Measurements from ENCODE around the gene FANCI. TPM values are rescaled to one million over a fixed set of nuclear protein-coding genes. Genes with fewer than 3 reads are reported as not detected.

The FANCI gene
- polyA plus RNA-seq, 1 experiment, result 13.2 TPM

GRCh38 chr15:89363133-89363532, 119.4 kb downstream of the FANCI start:
- POLR2A ChIA-PET, result interaction anchor here (0.6 kb wide), 1 partner anchor 39 kb away, joined by 10 read pairs; no protein-coding TSS in a partner anchor

DNA sequence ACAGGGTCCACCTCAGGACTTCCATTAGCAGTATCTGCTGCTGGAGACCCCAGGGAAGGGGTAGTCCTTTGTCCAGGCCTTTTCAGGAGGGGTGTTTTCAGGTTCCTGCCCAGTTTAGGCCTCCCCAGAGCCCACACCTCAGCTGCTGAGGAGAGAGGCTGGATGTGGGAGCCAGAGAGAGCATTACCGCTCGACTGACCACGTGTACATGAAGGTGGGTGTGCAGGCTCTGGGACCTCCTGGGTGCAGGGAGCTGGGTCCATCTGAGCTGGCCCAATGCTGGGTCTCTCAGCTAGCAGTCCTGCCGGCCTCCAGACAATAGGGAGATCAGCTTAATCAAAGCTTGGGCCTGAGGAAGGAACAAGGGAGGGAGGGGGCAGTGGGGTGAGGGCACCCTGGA, 120.0 kb downstream of the FANCI start:
- ChIA-PET POLR2A (no interaction called here), CTCF (interaction anchor here (1.2 kb wide), 1 partner anchor 66 kb away, joined by 3 read pairs; no protein-coding TSS in a partner anchor)
- TF ChIP-seq, protein P1, sequence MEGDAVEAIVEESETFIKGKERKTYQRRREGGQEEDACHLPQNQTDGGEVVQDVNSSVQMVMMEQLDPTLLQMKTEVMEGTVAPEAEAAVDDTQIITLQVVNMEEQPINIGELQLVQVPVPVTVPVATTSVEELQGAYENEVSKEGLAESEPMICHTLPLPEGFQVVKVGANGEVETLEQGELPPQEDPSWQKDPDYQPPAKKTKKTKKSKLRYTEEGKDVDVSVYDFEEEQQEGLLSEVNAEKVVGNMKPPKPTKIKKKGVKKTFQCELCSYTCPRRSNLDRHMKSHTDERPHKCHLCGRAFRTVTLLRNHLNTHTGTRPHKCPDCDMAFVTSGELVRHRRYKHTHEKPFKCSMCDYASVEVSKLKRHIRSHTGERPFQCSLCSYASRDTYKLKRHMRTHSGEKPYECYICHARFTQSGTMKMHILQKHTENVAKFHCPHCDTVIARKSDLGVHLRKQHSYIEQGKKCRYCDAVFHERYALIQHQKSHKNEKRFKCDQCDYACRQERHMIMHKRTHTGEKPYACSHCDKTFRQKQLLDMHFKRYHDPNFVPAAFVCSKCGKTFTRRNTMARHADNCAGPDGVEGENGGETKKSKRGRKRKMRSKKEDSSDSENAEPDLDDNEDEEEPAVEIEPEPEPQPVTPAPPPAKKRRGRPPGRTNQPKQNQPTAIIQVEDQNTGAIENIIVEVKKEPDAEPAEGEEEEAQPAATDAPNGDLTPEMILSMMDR (IDR thresholded peaks at IDR 0.05; ENCODE audit: low read depth, low read length), result no peak
- Histone ChIP-seq H3K27ac (ENCODE audit: low read depth, low read length) (no peak overlapping the region), H3K9me3 (ENCODE audit: control insufficient read depth, insufficient read depth, low read length) (peaks cover 7% of the 10 kb centered on the region; the same call in 1 of the 2 replicates), H3K27me3 (ENCODE audit: control insufficient read depth, insufficient read depth, low read length) (peaks cover 93% of the 10 kb centered on the region), H3K4me3 (ENCODE audit: low read depth, low read length) (no peak overlapping the region)
- no peak for DNase-seq (ENCODE audit: low read depth, low spot score)

More at GRCh38 chr15:89363133-89363532, 119.4 kb downstream of the FANCI start:
- no peak for DNase-seq (ENCODE audit: low read depth, low spot score)
- Histone ChIP-seq H3K4me3 (ENCODE audit: low read depth, low read length) (no peak overlapping the region), H3K27me3 (ENCODE audit: control insufficient read depth, insufficient read depth, low read length) (peaks cover 90% of the 10 kb centered on the region), H3K27ac (ENCODE audit: low read depth, low read length) (no peak overlapping the region), H3K9me3 (ENCODE audit: control insufficient read depth, insufficient read depth, low read length) (peaks cover 7% of the 10 kb centered on the region; the same call in 1 of the 2 replicates)
- CTCF ChIA-PET, result interaction anchor here (1.2 kb wide), 1 partner anchor 67 kb away, joined by 3 read pairs; no protein-coding TSS in a partner anchor
- TF ChIP-seq, protein P1 (IDR thresholded peaks at IDR 0.05; ENCODE audit: low read depth, low read length), result no peak

- POLR2A ChIA-PET, result no interaction called here
- Histone ChIP-seq H3K27me3 (ENCODE audit: control insufficient read depth, insufficient read depth, low read length) (peaks cover 95% of the 10 kb centered on the region), H3K27ac (ENCODE audit: low read depth, low read length) (no peak overlapping the region), H3K4me3 (ENCODE audit: low read depth, low read length) (no peak overlapping the region), H3K9me3 (ENCODE audit: control insufficient read depth, insufficient read depth, low read length) (peaks cover 7% of the 10 kb centered on the region; the same call in 1 of the 2 replicates)
- DNase-seq (ENCODE audit: low read depth, low spot score), result no peak
- TF ChIP-seq, protein P1 (IDR thresholded peaks at IDR 0.05; ENCODE audit: low read depth, low read length), result no peak
- CTCF ChIA-PET, result interaction anchor here (1.2 kb wide), 1 partner anchor 66 kb away, joined by 3 read pairs; no protein-coding TSS in a partner anchor
Observed at GRCh38 chr15:89364341-89364740, 120.6 kb downstream of the FANCI start.

- POLR2A ChIA-PET, result no interaction called here
- Histone ChIP-seq H3K27ac (ENCODE audit: low read depth, low read length) (no peak overlapping the region), H3K4me3 (ENCODE audit: low read depth, low read length) (no peak overlapping the region), H3K9me3 (ENCODE audit: control insufficient read depth, insufficient read depth, low read length) (peaks cover 7% of the 10 kb centered on the region; the same call in 1 of the 2 replicates), H3K27me3 (ENCODE audit: control insufficient read depth, insufficient read depth, low read length) (peaks cover 95% of the 10 kb centered on the region)
- DNase-seq (ENCODE audit: low read depth, low spot score), result no peak
- CTCF ChIA-PET, result interaction anchor here (0.6 kb wide), 1 partner anchor 1569 kb away, joined by 3 read pairs; no protein-coding TSS in a partner anchor
- TF ChIP-seq, protein P1 (IDR thresholded peaks at IDR 0.05; ENCODE audit: low read depth, low read length), result no peak
Observed at GRCh38 chr15:89364741-89365450, 121.1 kb downstream of the FANCI start.

GRCh38 chr15:89365462-89366065, 121.8 kb downstream of the FANCI start:
- POLR2A ChIA-PET, result no interaction called here
- H3K4me3 ChIP-seq (ENCODE audit: low read depth, low read length), result no peak overlapping the region
- H3K27me3 ChIP-seq (ENCODE audit: control insufficient read depth, insufficient read depth, low read length), result peaks cover 95% of the 10 kb centered on the region
- TF ChIP-seq, protein P1 (IDR thresholded peaks at IDR 0.05; ENCODE audit: low read depth, low read length), result no peak
- no peak for DNase-seq (ENCODE audit: low read depth, low spot score)
- CTCF ChIA-PET, result no interaction called here
- H3K27ac ChIP-seq (ENCODE audit: low read depth, low read length), result no peak overlapping the region
- peaks cover 9% of the 10 kb centered on the region; the same call in 1 of the 2 replicates for H3K9me3 ChIP-seq (ENCODE audit: control insufficient read depth, insufficient read depth, low read length)
